ENCODE data around the gene LHX6.

LHX6 gene

GRCh38 chr9:122215663-122216062 lies 13.1 kb downstream of the LHX6 start:
- no peak for DNase-seq (ENCODE audit: low read depth)

GRCh38 chr9:122214507-122214906 lies 14.2 kb downstream of the LHX6 start:
- DNase-seq (ENCODE audit: low read depth) = no peak

GRCh38 chr9:122213589-122214413 lies 15.0 kb downstream of the LHX6 start:
- DNase-seq (ENCODE audit: low read depth) = peak; percentile 24

GRCh38 chr9:122213102-122213588 lies 15.6 kb downstream of the LHX6 start:
- DNase-seq (ENCODE audit: low read depth) = no peak

GRCh38 chr9:122212473-122213004 lies 16.2 kb downstream of the LHX6 start:
- DNase-seq (ENCODE audit: low read depth) = no peak

GRCh38 chr9:122209451-122209850 lies 19.3 kb downstream of the LHX6 start:
- no peak for DNase-seq (ENCODE audit: low read depth)

GRCh38 chr9:122207096-122207495 lies 21.7 kb downstream of the LHX6 start:
- DNase-seq (ENCODE audit: low read depth) = no peak

GRCh38 chr9:122206118-122207046 lies 22.4 kb downstream of the LHX6 start:
- peak; percentile 55 for DNase-seq (ENCODE audit: low read depth)

- DNase-seq (ENCODE audit: low read depth) = no peak
Measured at GRCh38 chr9:122205176-122205575, 23.6 kb downstream of the LHX6 start.

GRCh38 chr9:122204491-122204890 lies 24.3 kb downstream of the LHX6 start:
- DNase-seq (ENCODE audit: low read depth) = no peak

- DNase-seq (ENCODE audit: low read depth) = no peak
Measured at GRCh38 chr9:122204055-122204454, 24.7 kb downstream of the LHX6 start.

- DNase-seq (ENCODE audit: low read depth) = no peak
Measured at GRCh38 chr9:122202111-122202510, 26.6 kb downstream of the LHX6 start.

- DNase-seq (ENCODE audit: low read depth) = peak; percentile 53
Measured at GRCh38 chr9:122201641-122202040, 27.1 kb downstream of the LHX6 start.

GRCh38 chr9:122200960-122201595 lies 27.7 kb downstream of the LHX6 start:
- peak; percentile 71 for DNase-seq (ENCODE audit: low read depth)

- no peak for DNase-seq (ENCODE audit: low read depth)
Measured at GRCh38 chr9:122197882-122198281, 30.9 kb downstream of the LHX6 start.

- DNase-seq (ENCODE audit: low read depth) = no peak
Measured at GRCh38 chr9:122197426-122197825, 31.3 kb downstream of the LHX6 start.

- no peak for DNase-seq (ENCODE audit: low read depth)
Measured at GRCh38 chr9:122195875-122196274, 32.9 kb downstream of the LHX6 start.

- no peak for DNase-seq (ENCODE audit: low read depth)
Measured at GRCh38 chr9:122193651-122194050, 35.1 kb downstream of the LHX6 start.

GRCh38 chr9:122192914-122193525 lies 35.7 kb downstream of the LHX6 start:
- no peak for DNase-seq (ENCODE audit: low read depth)

GRCh38 chr9:122192261-122192875 lies 36.4 kb downstream of the LHX6 start:
- no peak for DNase-seq (ENCODE audit: low read depth)

- no peak for DNase-seq (ENCODE audit: low read depth)
Measured at GRCh38 chr9:122191584-122191983, 37.2 kb downstream of the LHX6 start.

Data from ELR (cell line).